AG20443 (cell line): ENCODE data around the gene EPHA7.

Experiments
- DNase-seq: peaks from one replicate; pipeline ENCODE4 v3.0.0; 2012; ENCODE audit warnings: low spot score, mixed read lengths

The EPHA7 gene

DNA sequence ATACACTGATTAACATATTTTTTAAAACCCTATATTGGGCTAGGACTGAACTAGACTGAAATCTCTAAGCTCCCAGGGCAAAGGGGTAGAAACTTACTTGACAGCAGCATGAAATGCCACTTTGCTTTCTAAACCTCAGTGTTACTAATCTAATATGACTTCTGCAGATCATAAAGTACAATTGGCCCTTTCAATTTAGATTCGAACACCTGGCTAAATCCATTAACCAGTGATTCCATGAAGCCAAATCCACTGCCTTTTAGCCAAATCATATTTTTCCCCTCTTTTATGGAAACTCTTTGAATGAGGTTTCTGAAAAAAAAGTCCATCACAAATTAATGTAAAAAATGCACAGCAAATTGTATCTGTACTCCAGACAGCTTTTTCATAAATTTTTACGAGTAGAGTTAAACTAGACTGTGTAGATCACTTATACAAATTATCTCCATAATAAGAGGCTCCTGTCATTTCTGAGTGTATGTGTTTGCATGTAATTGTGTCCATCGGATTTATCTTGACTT, 25.7 kb downstream of the EPHA7 start:
- no peak for DNase-seq

- DNase-seq: no peak
Measured at GRCh38 chr6:93392797-93393196, 26.6 kb downstream of the EPHA7 start.

DNA sequence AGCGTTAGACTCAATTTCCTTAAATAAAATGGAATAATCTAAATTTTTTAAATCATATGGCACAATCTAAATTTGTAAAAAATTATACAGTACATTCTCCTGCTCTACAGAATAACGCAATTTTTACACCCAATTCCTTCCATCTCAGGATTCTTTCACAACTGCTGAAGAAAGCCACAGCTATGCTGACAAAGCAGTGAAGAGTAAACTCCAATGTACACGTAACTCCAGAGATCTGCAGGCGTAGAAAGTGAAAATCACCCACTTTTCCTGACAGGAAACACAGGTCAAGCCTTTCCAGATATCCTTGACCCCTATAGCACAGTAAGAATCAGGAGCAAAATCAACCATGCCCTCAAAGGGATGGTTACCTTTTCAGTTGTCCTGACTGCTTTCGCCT, 27.4 kb downstream of the EPHA7 start:
- no peak for DNase-seq

DNA sequence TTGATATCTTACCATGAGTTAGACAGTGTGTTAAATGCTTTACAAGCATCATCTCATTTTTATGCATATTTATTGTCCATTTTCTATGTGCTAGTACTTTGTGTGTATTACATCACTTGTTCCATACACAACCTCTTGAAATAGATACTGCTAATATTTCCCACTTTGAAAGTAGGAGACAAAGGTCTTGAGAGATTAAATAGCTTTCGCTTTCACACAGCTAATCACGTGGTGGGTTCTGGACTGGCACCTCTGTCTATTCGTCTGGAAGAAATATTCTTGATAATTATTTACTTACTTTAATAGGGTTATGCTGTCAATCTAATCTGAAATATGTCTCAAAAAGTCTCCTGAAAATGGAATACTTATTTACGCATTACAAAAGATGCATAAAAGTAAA, 30.2 kb downstream of the EPHA7 start:
- no peak for DNase-seq

DNA sequence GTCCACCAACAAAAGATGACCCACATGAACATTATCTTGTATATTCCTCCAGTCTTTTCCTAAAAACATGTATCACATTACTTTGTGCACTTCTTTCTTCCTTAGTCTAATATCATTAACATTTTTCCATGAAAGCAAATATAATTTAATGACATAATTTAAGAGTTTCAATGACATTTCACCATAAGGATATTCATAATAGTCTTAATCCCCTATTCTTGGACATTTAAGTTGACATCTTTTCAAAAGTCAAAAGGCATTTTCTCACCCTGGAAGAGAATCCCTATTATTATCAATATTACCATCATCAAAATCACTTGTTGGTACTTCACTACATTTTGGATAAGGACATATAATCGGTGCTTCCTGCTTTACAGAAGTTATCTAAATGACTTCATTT, 31.3 kb downstream of the EPHA7 start:
- DNase-seq: no peak

DNA sequence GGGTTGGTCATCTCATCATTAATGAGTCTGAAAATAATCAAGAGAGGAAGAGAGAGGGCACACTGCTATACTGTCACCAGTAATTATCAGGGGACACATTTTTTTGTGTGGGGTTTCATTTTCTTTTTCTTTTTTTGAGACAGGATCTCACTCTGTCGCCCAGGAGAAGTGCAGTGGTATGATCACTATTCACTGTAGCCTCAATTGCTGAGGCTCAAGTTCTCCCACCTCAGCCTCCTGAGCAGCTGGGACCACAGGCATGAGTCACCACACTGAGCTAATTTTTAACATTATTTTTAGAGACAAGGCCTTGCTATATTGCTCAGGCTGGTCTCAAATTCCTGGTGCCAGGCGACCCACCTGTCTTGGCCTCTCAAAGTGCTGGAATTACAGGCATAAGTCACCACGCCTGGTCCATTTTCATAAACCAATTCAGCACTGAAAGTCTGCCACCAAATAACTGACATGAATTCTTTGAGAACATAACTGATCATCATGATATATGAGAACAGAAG, 43.3 kb downstream of the EPHA7 start:
- DNase-seq: no peak

DNA sequence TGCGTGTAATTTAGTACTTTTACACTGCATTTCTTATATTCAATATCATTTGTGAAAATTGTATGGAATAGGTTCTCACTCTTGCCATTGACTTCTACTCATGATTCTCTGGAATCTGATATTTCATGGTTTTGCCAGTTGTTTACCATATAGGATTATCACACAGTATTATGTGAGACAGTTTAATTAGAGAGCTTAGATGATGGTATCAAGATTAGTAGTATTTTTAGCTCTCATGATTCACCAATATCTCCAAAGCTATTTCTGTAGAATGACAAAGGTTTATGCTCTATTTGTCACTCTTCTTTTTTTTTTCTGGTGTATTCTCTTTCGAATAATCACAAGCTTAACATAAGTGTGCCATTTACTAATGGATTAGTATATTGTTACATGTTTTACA, 45.9 kb downstream of the EPHA7 start:
- no peak for DNase-seq

- no peak for DNase-seq
Measured at GRCh38 chr6:93371756-93372155, 47.6 kb downstream of the EPHA7 start.

- DNase-seq: no peak
Measured at GRCh38 chr6:93369586-93370134, 49.7 kb downstream of the EPHA7 start.

DNA sequence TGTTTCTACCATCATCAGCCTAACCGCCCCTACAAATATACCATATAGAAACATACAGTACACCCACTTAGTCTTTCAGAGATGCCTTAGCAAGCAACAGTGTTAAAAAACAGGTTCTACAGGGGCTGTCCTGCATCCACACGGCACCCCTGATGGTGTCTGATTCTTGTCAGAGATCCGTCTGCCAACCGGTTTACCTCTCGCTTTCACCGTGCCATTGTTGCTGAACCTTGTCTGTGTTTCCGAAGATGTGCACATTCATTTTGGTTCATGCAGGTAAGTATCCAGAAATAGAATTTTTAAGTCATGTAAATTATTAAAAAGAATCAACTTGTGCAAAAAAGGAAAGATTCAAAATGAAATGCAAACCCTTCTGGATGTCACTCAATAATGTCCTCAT, 52.9 kb downstream of the EPHA7 start:
- DNase-seq: no peak

- DNase-seq: no peak
Measured at GRCh38 chr6:93365445-93365844, 53.9 kb downstream of the EPHA7 start.

DNA sequence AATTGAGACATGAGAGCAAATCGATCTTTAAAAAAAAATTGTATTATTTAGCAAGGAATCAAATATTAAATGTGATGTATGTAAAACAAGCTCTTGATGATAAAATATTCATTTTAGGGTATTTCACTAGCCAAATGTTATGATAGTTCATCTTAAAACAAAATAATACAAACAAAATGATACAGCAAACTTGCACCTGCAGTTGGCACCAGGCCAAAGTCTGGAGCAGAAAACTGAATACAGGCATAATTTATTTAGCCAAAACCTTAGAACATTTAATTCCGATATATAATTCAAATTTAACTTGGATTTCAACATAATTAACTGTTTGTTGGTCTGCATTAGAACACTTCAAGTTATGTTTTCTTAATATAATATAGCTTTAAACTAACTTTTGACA, 60.9 kb downstream of the EPHA7 start:
- no peak for DNase-seq

- DNase-seq: no peak
Measured at GRCh38 chr6:93352604-93353003, 66.8 kb downstream of the EPHA7 start.

DNA sequence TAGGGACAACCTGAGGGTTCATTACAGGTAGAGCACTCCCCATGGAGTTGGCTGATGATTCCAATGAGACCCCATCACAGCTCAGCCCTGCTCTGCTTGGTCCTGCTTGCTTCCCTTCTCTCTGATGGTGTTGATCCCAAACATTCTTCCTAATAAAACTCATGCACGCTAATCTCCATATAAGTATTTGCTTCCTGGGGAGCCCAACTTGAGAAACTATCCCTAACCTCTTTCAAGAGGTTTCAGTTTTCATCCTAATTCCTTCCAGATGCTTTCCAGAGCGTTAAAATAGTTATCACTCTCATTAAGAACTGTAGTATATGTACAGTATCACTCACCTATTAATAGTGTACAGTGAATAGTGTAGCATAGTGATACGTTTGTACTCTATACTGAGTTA, 68.1 kb downstream of the EPHA7 start:
- no peak for DNase-seq

DNA sequence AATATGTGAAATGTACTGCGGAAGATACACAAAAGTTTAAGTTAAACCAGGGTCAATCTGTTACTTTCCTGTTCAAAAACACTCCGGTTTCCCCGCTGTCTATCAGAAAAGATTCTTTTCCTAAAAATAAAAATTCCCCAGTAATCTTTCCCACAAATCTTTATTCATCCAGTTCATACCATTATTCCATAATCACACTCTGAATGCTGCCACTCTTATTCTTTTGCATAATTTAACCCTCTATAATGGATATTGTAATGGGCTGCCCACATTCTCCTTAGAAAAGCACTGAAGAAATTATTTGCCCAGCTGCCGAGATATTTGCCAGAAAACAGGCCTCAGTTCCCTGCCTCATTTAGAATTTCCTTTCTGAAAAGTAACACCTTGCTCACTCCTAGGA, 68.6 kb downstream of the EPHA7 start:
- no peak for DNase-seq

GRCh38 chr6:93344333-93344835, 75.0 kb downstream of the EPHA7 start:
- DNase-seq: no peak

DNA sequence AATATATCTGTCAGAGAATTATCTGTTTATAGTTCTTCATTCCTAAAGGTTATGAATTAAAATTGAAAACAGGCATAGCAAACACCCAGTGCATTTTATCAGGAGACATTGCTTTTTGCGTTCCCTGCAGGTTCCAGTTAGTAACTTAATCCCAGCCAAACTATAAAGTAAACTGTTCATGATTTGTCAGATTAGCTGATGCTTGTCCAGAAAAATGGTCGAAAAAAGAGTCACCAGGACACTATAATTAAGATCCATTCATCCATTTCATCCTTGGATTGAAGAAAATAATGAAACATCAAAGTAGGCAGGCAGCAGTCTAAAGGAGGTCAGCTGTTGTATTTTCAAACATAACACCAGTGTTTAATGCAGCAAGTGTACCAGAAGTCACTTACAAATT, 75.9 kb downstream of the EPHA7 start:
- no peak for DNase-seq

GRCh38 chr6:93341900-93342613, 77.3 kb downstream of the EPHA7 start:
- DNase-seq: no peak

GRCh38 chr6:93337772-93338394, 81.5 kb downstream of the EPHA7 start:
- no peak for DNase-seq

- DNase-seq: no peak
Measured at GRCh38 chr6:93337014-93337413, 82.3 kb downstream of the EPHA7 start.

GRCh38 chr6:93329301-93330000, 89.9 kb downstream of the EPHA7 start:
- DNase-seq: no peak

GRCh38 chr6:93327857-93328256, 91.5 kb downstream of the EPHA7 start:
- DNase-seq: no peak
